Adrenal gland (tissue), 19 donors: ENCODE data around the gene NPBWR2. TPM values are rescaled to one million over a fixed set of nuclear protein-coding genes. Genes with fewer than 3 reads are reported as not detected.

Experiments used
- DNase-seq, 7 donors: peaks; one replicate each; pipeline ENCODE4 v3.0.0-alpha.2; 2019 to 2020
- H3K27ac ChIP-seq, 5 donors: fragments of 200-600 bp; sonication (generic) in 4 of 5; 1 replicate in 3 of 5; 2 replicates in 2 of 5; pipeline versions ENCODE4 v1.5.1 to v1.8.0; 2016 to 2020; ENCODE audit warnings: mild to moderate bottlenecking in 1 of 5
- H3K27me3 ChIP-seq: fragments of 200-600 bp; 2 replicates; pipeline ENCODE4 v1.8.0; 2021
- H3K36me3 ChIP-seq, 2 donors: fragments of 200-600 bp; replicated peaks in 1 of 2; 1 replicate in 1 of 2; 2 replicates in 1 of 2; pipeline versions ENCODE4 v1.5.1 to v1.8.0; 2018 to 2022
- H3K4me1 ChIP-seq, 2 donors: fragments of 200-600 bp; replicated peaks in 1 of 2; 1 replicate in 1 of 2; 2 replicates in 1 of 2; pipeline versions ENCODE4 v1.5.1 to v1.8.0; 2018 to 2021
- H3K4me3 ChIP-seq, 4 donors: fragments of 200-600 bp; sonication (generic) in 3 of 4; one replicate each; pipeline ENCODE4 v1.5.1; 2016 to 2018
- H3K9me3 ChIP-seq, 3 donors: fragments of 200-600 bp; sonication (generic) in 1 of 3; replicated peaks in 1 of 3; 1 replicate in 2 of 3; 2 replicates in 1 of 3; pipeline versions ENCODE4 v1.5.1 to v1.8.0; 2016 to 2021
- CTCF ChIP-seq, 6 experiments: fragments of 450-650 bp in 4 of 6; fragments of 200-600 bp in 2 of 6; sonication (generic) in 1 of 6; IDR thresholded peaks; 1 replicate in 5 of 6; 2 replicates in 1 of 6; pipeline versions ENCODE4 v1.5.1 to v1.8.0; 2016 to 2021; ENCODE audit warnings: antibody characterized with exemption in 6 of 6, mild to moderate bottlenecking in 2 of 6, moderate library complexity in 1 of 6
- POLR2A ChIP-seq, 2 donors: fragments of 450-650 bp; IDR thresholded peaks; one replicate each; pipeline ENCODE4 v1.6.1; 2017; ENCODE audit warnings: antibody characterized with exemption in 2 of 2, mild to moderate bottlenecking in 2 of 2, moderate library complexity in 1 of 2
- WGBS, 4 donors: extraction: QIAGEN DNeasy Blood & Tissue Kit in 2 of 4; methylation state at CpG; one replicate each; pipeline versions ENCODE4 v1.1.5 to v1.1.7; 2013 to 2017; 5-methylcytosine and 5-hydroxymethylcytosine counted together
- intact Hi-C, 2 donors: fragments of 100-400 bp; cut with DNase I; formaldehyde crosslinking; loops; one replicate each; pipeline versions ENCODE4 v1.14.1 to v1.15.0; 2022 to 2023
- long read RNA-seq, 10 donors: library from polyadenylated mRNA in 3 of 10; unstranded in 2 of 10; stranded (forward) in 1 of 10; transcript quantifications; one replicate each; pipeline ENCODE4 v2.0.0 and lab custom pipeline, GENCODE V29; 2021 to 2026
- polyA plus RNA-seq, 3 donors: library from polyadenylated mRNA; stranded (reverse); fragments of 200-250 nt in 2 of 3; fragments of 350-450 nt in 1 of 3; fragmentation: Illumina TruSeq in 1 of 3; extraction: RNeasy Lipid Tissue Mini Kit (QIAGEN cat#74804) in 1 of 3; gene quantifications; one replicate each; pipeline ENCODE4 v1.2.3, GENCODE V29; 2013 to 2014
- total RNA-seq, 9 donors: library from RNA; depleted of rRNA in 4 of 9; stranded (reverse); fragments of >200 nt in 4 of 9; fragments of 120-200 nt in 1 of 9; fragmentation: NEBNext Ultra II Directional in 1 of 9; extraction: Animal tissue kit (Norgen Biotek cat#: 25700) in 1 of 9; gene quantifications; one replicate each; pipeline versions ENCODE4 v1.1.0 to v1.2.4, GENCODE V29; 2013 to 2023
- donor health status: healthy with polysubstance abuse.
- donor health status: Bipolar disorder and iron deficiency.
- donor health status: DM: yes; HTN: yes; CAD: no.
- donor health status: DM: no; HTN: no; CAD: no.
- donor health status: DM: no; HTN: no; CAD: no.
- donor health status: DM: yes; HTN: yes; CAD: no.

The NPBWR2 gene
- under 1 TPM in 2 of 9 donors, not detected in 7; 0.34 to 0.42 TPM for total RNA-seq
- under 1 TPM in 2 of 3 donors, not detected in 1; 0.18 to 0.32 TPM for polyA plus RNA-seq
- long read RNA-seq, donor 1, result 0 reads
- long read RNA-seq, donor 2, result 0 reads
- long read RNA-seq, donor 3, result 0 reads
- long read RNA-seq, donor 4, result 0 reads
- long read RNA-seq, donor 5, result 0 reads
- long read RNA-seq, donor 6, result 0 reads
- long read RNA-seq, donor 7, result 0 reads
- long read RNA-seq, donor 8, result 0 reads
- long read RNA-seq, donor 9, result 0 reads
- long read RNA-seq, donor 10, result 0 reads

- DNase-seq, result peak in 5 of 7 donors; percentile 3 to 76 (median 9)
- intact Hi-C loops, result no loop called here
- TF ChIP-seq CTCF (IDR thresholded peaks at IDR 0.05) (no peak), POLR2A (IDR thresholded peaks at IDR 0.05) (no peak)
- Histone ChIP-seq H3K9me3 (no peaks in the 10 kb centered on the region), H3K27me3 (peaks cover 14% of the 10 kb centered on the region), H3K36me3 (no peaks in the 10 kb centered on the region), H3K4me3 (no peak within 1 kb of the TSS), H3K27ac (no peak within 1 kb of the TSS), H3K4me1 (peaks cover 0 to 3% of the 10 kb centered on the region in 2 donors)
- 45 to 65% (median 56%) methylated on average over 10 to 22 of the region's 22 CpGs for WGBS, 4 donors
Observed at GRCh38 chr20:64106981-64107735, at the start of gene NPBWR2. NPBWR2 (minus strand) TSS chr20:64107565; CDS start chr20:64106831, 734 bp downstream.

GRCh38 chr20:64156136-64156885, 48.9 kb upstream of the NPBWR2 start:
- H3K4me3 ChIP-seq, result no peak overlapping the region
- H3K36me3 ChIP-seq, result no peaks in the 10 kb centered on the region
- WGBS, 4 donors, result 64 to 75% (median 67%) methylated on average over 9 of the region's 9 CpGs
- H3K4me1 ChIP-seq, result no peaks in the 10 kb centered on the region
- intact Hi-C loops, result no loop called here
- DNase-seq, result no peak
- peaks cover 17% of the 10 kb centered on the region for H3K27me3 ChIP-seq
- TF ChIP-seq CTCF (IDR thresholded peaks at IDR 0.05) (no peak), POLR2A (IDR thresholded peaks at IDR 0.05) (no peak)
- H3K9me3 ChIP-seq, result no peaks in the 10 kb centered on the region
- peak overlapping the region in 1 of 5 donors; percentile 52 for H3K27ac ChIP-seq

- peak in 1 of 7 donors; percentile 84 for DNase-seq
- WGBS, 4 donors, result 65 to 78% (median 72%) methylated on average over 22 of the region's 22 CpGs
Observed at GRCh38 chr20:64155258-64156135, 48.1 kb upstream of the NPBWR2 start.

More at GRCh38 chr20:64155258-64156135, 48.1 kb upstream of the NPBWR2 start:
- Histone ChIP-seq H3K4me1 (no peaks in the 10 kb centered on the region), H3K4me3 (no peak overlapping the region), H3K9me3 (no peaks in the 10 kb centered on the region), H3K27me3 (peaks cover 14% of the 10 kb centered on the region), H3K27ac (peak overlapping the region in 1 of 5 donors; percentile 52), H3K36me3 (no peaks in the 10 kb centered on the region)
- TF ChIP-seq CTCF (IDR thresholded peaks at IDR 0.05), result no peak
- no peak for TF ChIP-seq POLR2A (IDR thresholded peaks at IDR 0.05)
- intact Hi-C loops, result no loop called here
